Stimulated activated CD4-positive, alpha-beta T cell treated with anti-CD3 and anti-CD28 coated beads, Interleukin-4, amount 100 ng/mL, for 4 hours (primary cell): ENCODE data around the gene ITLN2.
A peak's percentile ranks its signal among the peaks of the same experiment; 100 is the strongest.
"Not testable (repeated sequence)": the region's sequence is repeated elsewhere in the genome, so short reads cannot be mapped to it uniquely, and the experiment has no call there.

Source experiments
- DNase-seq, 2 experiments: peaks; one replicate each; pipeline ENCODE4 v3.0.0-alpha.2; 2020

The ITLN2 gene

GRCh38 chr1:160954158-160955104 lies at the start of gene ITLN2:
Gene ITLN2 (minus strand): TSS chr1:160954809. CDS start chr1:160954741, 68 bp downstream.
- peak; percentile 16 to 26 for DNase-seq

GRCh38 chr1:161001525-161001924 lies 46.9 kb upstream of the ITLN2 start:
- DNase-seq: no peak

DNA sequence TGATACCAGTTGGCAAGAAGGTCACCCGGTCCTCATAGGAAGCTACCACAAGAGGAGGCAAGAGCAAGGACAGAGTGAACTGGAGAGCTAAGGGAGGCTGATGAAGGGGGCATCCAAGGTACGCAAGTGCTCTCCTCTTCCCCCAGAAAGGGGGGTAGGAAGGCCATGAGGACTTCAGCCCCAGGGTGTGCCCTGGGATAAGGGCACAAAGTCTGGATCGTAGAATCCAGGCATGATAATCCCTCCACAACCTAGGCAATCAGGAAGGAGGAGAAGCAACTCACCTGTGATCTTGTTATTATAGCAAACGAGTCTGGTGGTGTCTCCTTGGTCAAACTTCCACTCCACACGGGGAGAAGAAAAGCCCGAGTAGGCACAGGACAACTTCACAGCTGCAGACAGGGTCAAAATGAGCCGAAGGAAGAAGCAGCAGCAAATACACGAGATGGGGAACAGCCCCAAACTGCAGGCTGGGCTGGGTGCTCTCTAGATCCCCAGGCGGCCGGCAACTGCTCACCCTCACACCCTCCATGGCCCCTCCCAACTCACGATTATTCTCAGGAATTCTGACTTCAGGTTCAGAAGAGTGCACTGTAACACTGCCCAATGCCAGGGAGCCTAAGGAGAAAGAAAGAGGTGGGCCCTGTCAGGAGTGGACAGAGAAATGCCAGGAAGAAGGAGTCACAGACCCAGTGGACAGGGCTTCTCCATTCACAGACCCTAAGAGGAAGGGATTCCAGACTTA lies 46.3 kb upstream of the ITLN2 start:
- no peak for DNase-seq

DNA sequence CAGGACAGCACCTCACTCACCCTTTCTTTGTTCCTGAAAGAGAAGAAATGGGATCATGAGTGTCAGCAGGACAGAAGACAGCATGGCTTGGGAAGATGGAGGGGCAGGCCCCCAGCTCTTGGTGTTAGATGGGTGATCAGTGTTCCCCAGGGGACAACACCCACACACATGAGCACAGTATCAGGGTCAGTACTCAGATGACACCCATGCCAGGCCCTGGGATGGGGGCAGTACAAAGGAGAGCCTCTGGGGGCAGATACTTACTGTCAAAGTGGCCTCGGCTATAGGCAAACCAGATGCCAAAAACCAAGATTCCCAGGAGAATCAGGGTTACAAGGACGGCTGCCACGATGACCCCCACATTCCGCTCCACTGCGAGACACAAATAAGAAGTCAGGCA lies 44.8 kb upstream of the ITLN2 start:
- DNase-seq: no peak

- peak; percentile 27 to 55 for DNase-seq
These were observed 42.9 kb upstream of the ITLN2 start for GRCh38 chr1:160997323-160998038.

DNA sequence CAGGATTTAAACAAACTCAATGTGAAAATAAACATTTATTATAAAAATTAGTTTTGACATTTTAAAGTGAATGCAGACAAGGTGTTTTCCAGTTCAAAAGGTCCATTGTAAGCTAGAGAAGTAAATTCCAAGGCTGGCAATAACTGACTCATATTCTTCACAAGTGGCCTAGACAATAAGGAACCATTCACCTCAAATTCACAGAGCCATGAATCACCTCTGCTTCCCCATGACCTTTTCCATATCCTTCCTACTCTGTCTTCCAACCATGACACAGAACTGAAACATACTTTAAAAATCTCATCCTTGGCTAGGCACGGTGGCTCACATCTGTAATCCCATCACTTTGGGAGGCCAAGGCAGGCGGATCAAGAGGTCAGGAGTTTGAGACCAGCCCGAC lies 41.6 kb upstream of the ITLN2 start:
- no peak for DNase-seq

- DNase-seq: no peak
These were observed 39.1 kb upstream of the ITLN2 start for GRCh38 chr1:160993544-160994193.

DNA sequence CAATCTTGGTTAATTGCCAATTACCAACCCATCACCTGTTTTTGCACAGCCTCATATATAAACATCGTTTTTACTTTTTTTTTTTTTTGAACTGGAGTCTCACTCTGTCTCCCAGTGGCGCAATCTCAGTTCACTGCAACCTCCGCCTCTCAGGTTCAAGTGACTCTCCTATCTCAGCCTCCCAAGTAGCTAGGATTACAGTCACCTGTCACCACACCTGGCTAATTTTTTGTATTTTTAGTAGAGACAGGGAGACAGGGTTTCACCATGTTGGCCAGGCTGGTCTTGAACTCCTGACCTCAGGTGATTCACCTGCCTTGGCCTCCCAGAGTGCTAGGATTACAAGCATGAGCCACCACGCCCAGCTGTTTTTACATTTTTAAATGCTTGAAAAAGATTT lies 37.4 kb upstream of the ITLN2 start:
- DNase-seq: not testable (repeated sequence)

GRCh38 chr1:160987359-160988050 lies 32.9 kb upstream of the ITLN2 start:
- no peak for DNase-seq

GRCh38 chr1:160985723-160986122 lies 31.1 kb upstream of the ITLN2 start:
- DNase-seq: no peak

GRCh38 chr1:160981584-160982411 lies 27.2 kb upstream of the ITLN2 start:
- peak in 1 of 2 experiments; percentile 15 for DNase-seq

GRCh38 chr1:160979286-160979685 lies 24.7 kb upstream of the ITLN2 start:
- no peak for DNase-seq

GRCh38 chr1:160978510-160978927 lies 23.9 kb upstream of the ITLN2 start:
- no peak for DNase-seq

- DNase-seq: no peak
These were observed 20.4 kb upstream of the ITLN2 start for GRCh38 chr1:160975026-160975425.

- no peak for DNase-seq
These were observed 18.9 kb upstream of the ITLN2 start for GRCh38 chr1:160973491-160973890.

GRCh38 chr1:160972939-160973338 lies 18.3 kb upstream of the ITLN2 start:
- DNase-seq: no peak

- no peak for DNase-seq
These were observed 17.0 kb upstream of the ITLN2 start for GRCh38 chr1:160971618-160972056.

DNA sequence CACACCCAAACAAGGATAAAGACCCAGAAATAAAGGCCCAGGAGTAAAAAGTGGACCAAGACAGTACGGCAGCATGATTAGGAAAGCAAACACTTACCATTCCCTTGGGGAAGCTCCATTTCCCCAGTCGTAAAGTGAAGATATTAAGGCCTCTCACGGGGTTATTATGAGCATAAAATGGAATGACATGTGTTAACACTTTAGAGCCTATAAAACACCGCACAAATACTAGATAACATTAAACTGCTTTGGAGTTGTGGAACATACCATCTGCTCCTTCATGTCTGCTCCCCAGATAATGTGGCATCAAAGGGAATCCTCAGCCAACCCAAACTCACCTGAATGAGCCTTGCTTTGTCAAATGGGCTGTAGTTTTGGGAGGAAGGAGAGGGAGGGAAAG lies 8.9 kb upstream of the ITLN2 start:
- no peak for DNase-seq

GRCh38 chr1:160961419-160961818 lies 6.8 kb upstream of the ITLN2 start:
- no peak for DNase-seq

DNA sequence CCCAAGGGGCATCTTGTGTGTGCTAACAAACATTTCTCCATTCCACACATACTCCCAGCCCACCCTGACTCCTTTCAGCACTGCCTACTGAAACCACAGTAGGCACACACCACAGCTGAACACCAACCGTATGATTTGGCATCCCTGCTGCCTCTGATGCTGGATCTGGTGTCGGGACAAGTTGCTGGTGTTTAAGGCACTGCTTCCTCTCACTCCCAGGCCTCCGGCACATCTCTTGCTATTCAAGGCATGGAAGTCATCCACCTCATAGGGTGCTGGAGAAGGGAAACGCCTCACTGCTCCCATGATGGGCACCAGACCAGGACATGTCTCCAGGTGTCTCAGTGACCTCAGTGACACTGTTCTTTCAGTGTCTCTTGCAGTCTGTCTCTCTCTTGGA lies 2.4 kb upstream of the ITLN2 start:
- DNase-seq: no peak

GRCh38 chr1:160953030-160953429 lies 1.6 kb downstream of the ITLN2 start:
- no peak for DNase-seq
